SK-N-MC (cell line): Measurements from ENCODE around the gene SERINC3.
A peak's percentile ranks its signal among the peaks of the same experiment; 100 is the strongest.

Experiments used
- EZH2 ChIP-seq: fragments of 200-600 bp; sonication (generic); IDR thresholded peaks from one replicate; pipeline ENCODE4 v1.6.1; 2017; ENCODE audit warnings: antibody characterized with exemption
- FOXP2 ChIP-seq: optimal IDR thresholded peaks from 2 replicates; pipeline ENCODE3; 2011; ENCODE audit warnings: mild to moderate bottlenecking, moderate library complexity; ENCODE audit not compliant: insufficient read depth; ENCODE audit errors: extremely low read length, control extremely low read depth
- POLR2AphosphoS5 ChIP-seq: IDR thresholded peaks from 2 replicates; pipeline ENCODE4 v1.6.1; 2012; ENCODE audit warnings: mild to moderate bottlenecking, low read depth, low read length, borderline replicate concordance

DNA sequence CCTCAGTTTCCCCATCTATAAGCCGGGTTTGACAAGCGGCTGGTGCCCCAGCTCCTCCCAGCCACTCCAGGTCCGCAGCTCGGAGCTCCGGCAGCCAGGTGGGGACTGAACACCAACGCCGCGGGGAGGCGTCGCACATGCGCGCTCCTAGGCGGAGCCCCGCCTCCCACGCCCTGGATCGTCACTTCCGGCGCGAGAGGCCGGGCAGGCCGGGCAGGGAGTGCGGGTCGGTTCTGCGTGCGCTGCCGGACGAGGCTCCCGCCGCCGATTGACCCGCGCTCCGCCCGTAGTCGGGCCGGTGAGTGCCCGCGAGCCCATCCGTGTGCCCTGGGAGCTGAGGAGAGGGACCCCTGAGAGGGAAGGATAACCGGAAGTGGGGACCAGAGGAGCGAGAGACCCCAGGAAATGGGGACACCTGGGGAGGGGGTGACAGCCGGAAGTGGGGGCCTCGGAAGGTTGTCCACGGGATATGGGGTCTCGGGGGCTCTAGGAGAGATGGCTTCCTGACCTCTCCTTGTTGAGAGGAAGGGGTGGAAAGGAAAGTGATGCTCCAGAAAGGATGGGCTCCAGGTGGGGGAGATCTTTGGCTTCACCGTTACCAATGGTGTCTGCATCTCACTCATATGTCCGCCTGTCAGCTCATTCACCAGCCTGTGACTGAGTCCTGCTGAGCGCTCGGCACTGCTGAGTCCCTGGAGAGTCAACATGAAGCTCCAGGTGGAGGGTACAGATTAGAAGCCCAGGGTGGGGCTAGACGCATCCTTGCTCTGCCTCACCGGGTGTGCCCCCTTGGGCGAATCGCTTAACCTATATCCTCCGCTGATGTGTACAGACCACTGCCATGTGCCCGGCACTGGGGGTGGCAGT lies 45.9 kb downstream of the SERINC3 start, which contains the start of gene TTPAL:
- TF ChIP-seq EZH2 (no peak), POLR2AphosphoS5 (peak; percentile 99), FOXP2 (no peak)
